ENCODE data around the gene CNIH2.

DNA sequence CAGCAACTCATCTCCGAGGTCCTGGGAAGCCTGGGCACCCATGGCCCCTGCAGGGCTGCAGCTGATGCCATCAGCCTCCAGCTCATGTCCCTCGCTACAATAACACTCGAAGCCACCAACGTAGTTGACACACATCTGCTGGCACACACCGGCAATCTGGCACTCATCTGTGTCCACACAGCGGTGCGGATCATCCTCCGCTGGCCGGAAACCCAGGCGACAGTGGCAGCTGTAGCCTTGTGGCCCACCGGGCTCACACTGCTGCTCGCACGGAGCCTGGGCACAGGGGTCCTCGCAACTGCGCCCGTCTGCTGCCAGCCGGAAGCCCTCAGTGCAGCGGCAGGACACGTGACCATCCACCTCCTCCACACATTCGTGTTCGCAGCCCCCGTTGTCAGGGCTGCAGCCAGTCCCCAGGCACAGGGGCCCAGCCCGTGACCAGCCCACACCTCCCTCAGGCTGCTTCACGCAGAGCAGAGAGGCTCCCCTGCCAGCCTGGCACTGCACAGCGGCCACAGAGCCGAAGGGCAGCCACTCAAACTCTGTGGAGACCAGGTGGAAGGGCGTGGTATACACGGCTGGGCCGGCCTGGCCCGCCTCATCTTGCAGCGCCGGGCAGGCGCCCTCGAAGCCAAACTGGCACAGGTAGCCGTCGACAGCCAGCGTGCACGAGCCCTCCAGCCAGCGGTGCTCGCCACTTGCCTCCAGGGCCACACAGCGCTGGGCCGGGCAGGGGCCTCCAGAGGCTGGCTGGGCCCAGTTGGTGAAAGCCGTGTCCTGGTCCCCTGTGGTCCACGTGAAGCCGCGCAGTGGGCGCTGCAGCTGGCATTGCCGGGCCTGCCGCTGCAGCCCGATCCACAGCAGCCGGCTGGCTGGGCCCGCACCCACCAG lies 38.2 kb downstream of the CNIH2 start:
- TF ChIP-seq, protein P1, sequence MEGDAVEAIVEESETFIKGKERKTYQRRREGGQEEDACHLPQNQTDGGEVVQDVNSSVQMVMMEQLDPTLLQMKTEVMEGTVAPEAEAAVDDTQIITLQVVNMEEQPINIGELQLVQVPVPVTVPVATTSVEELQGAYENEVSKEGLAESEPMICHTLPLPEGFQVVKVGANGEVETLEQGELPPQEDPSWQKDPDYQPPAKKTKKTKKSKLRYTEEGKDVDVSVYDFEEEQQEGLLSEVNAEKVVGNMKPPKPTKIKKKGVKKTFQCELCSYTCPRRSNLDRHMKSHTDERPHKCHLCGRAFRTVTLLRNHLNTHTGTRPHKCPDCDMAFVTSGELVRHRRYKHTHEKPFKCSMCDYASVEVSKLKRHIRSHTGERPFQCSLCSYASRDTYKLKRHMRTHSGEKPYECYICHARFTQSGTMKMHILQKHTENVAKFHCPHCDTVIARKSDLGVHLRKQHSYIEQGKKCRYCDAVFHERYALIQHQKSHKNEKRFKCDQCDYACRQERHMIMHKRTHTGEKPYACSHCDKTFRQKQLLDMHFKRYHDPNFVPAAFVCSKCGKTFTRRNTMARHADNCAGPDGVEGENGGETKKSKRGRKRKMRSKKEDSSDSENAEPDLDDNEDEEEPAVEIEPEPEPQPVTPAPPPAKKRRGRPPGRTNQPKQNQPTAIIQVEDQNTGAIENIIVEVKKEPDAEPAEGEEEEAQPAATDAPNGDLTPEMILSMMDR (tag by site-specific recombination; IDR thresholded peaks at IDR 0.05) = no peak
- TF ChIP-seq, protein P2, sequence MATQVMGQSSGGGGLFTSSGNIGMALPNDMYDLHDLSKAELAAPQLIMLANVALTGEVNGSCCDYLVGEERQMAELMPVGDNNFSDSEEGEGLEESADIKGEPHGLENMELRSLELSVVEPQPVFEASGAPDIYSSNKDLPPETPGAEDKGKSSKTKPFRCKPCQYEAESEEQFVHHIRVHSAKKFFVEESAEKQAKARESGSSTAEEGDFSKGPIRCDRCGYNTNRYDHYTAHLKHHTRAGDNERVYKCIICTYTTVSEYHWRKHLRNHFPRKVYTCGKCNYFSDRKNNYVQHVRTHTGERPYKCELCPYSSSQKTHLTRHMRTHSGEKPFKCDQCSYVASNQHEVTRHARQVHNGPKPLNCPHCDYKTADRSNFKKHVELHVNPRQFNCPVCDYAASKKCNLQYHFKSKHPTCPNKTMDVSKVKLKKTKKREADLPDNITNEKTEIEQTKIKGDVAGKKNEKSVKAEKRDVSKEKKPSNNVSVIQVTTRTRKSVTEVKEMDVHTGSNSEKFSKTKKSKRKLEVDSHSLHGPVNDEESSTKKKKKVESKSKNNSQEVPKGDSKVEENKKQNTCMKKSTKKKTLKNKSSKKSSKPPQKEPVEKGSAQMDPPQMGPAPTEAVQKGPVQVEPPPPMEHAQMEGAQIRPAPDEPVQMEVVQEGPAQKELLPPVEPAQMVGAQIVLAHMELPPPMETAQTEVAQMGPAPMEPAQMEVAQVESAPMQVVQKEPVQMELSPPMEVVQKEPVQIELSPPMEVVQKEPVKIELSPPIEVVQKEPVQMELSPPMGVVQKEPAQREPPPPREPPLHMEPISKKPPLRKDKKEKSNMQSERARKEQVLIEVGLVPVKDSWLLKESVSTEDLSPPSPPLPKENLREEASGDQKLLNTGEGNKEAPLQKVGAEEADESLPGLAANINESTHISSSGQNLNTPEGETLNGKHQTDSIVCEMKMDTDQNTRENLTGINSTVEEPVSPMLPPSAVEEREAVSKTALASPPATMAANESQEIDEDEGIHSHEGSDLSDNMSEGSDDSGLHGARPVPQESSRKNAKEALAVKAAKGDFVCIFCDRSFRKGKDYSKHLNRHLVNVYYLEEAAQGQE (tag by site-specific recombination; IDR thresholded peaks at IDR 0.05) = no peak
- TF ChIP-seq, protein P3, sequence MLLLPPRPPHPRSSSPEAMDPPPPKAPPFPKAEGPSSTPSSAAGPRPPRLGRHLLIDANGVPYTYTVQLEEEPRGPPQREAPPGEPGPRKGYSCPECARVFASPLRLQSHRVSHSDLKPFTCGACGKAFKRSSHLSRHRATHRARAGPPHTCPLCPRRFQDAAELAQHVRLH (tag by site-specific recombination; IDR thresholded peaks at IDR 0.05) = no peak
- TF ChIP-seq, protein P4, sequence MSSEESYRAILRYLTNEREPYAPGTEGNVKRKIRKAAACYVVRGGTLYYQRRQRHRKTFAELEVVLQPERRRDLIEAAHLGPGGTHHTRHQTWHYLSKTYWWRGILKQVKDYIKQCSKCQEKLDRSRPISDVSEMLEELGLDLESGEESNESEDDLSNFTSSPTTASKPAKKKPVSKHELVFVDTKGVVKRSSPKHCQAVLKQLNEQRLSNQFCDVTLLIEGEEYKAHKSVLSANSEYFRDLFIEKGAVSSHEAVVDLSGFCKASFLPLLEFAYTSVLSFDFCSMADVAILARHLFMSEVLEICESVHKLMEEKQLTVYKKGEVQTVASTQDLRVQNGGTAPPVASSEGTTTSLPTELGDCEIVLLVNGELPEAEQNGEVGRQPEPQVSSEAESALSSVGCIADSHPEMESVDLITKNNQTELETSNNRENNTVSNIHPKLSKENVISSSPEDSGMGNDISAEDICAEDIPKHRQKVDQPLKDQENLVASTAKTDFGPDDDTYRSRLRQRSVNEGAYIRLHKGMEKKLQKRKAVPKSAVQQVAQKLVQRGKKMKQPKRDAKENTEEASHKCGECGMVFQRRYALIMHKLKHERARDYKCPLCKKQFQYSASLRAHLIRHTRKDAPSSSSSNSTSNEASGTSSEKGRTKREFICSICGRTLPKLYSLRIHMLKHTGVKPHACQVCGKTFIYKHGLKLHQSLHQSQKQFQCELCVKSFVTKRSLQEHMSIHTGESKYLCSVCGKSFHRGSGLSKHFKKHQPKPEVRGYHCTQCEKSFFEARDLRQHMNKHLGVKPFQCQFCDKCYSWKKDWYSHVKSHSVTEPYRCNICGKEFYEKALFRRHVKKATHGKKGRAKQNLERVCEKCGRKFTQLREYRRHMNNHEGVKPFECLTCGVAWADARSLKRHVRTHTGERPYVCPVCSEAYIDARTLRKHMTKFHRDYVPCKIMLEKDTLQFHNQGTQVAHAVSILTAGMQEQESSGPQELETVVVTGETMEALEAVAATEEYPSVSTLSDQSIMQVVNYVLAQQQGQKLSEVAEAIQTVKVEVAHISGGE (tag by site-specific recombination; conservative IDR thresholded peaks at IDR 0.05; ENCODE audit: low read depth) = no peak
- TF ChIP-seq, protein P5, sequence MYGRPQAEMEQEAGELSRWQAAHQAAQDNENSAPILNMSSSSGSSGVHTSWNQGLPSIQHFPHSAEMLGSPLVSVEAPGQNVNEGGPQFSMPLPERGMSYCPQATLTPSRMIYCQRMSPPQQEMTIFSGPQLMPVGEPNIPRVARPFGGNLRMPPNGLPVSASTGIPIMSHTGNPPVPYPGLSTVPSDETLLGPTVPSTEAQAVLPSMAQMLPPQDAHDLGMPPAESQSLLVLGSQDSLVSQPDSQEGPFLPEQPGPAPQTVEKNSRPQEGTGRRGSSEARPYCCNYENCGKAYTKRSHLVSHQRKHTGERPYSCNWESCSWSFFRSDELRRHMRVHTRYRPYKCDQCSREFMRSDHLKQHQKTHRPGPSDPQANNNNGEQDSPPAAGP (tag by site-specific recombination; IDR thresholded peaks at IDR 0.05) = no peak
- no peak for TF ChIP-seq ZBTB20 (tag by site-specific recombination; IDR thresholded peaks at IDR 0.05)
- TF ChIP-seq, protein P6, sequence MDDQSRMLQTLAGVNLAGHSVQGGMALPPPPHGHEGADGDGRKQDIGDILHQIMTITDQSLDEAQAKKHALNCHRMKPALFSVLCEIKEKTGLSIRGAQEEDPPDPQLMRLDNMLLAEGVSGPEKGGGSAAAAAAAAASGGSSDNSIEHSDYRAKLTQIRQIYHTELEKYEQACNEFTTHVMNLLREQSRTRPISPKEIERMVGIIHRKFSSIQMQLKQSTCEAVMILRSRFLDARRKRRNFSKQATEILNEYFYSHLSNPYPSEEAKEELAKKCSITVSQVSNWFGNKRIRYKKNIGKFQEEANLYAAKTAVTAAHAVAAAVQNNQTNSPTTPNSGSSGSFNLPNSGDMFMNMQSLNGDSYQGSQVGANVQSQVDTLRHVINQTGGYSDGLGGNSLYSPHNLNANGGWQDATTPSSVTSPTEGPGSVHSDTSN (CRISPR knock-in tag; IDR thresholded peaks at IDR 0.05) = no peak
- no peak for TF ChIP-seq ZBTB1 (tag by site-specific recombination; IDR thresholded peaks at IDR 0.05)
- TF ChIP-seq ZNF350 (tag by site-specific recombination; IDR thresholded peaks at IDR 0.05) = no peak
- TF ChIP-seq, protein P7, sequence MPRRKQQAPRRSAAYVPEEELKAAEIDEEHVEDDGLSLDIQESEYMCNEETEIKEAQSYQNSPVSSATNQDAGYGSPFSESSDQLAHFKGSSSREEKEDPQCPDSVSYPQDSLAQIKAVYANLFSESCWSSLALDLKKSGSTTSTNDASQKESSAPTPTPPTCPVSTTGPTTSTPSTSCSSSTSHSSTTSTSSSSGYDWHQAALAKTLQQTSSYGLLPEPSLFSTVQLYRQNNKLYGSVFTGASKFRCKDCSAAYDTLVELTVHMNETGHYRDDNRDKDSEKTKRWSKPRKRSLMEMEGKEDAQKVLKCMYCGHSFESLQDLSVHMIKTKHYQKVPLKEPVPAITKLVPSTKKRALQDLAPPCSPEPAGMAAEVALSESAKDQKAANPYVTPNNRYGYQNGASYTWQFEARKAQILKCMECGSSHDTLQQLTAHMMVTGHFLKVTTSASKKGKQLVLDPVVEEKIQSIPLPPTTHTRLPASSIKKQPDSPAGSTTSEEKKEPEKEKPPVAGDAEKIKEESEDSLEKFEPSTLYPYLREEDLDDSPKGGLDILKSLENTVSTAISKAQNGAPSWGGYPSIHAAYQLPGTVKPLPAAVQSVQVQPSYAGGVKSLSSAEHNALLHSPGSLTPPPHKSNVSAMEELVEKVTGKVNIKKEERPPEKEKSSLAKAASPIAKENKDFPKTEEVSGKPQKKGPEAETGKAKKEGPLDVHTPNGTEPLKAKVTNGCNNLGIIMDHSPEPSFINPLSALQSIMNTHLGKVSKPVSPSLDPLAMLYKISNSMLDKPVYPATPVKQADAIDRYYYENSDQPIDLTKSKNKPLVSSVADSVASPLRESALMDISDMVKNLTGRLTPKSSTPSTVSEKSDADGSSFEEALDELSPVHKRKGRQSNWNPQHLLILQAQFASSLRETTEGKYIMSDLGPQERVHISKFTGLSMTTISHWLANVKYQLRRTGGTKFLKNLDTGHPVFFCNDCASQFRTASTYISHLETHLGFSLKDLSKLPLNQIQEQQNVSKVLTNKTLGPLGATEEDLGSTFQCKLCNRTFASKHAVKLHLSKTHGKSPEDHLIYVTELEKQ (tag by site-specific recombination; IDR thresholded peaks at IDR 0.05; ENCODE audit: borderline replicate concordance) = no peak
- no peak for TF ChIP-seq ZNF23 (tag by site-specific recombination; IDR thresholded peaks at IDR 0.05; ENCODE audit: borderline replicate concordance)
- TF ChIP-seq ZNF510 (tag by site-specific recombination; IDR thresholded peaks at IDR 0.05; ENCODE audit: insufficient replicate concordance) = no peak
- TF ChIP-seq ZNF843 (tag by site-specific recombination; IDR thresholded peaks at IDR 0.05) = no peak
- TF ChIP-seq ZNF423 (tag by site-specific recombination; IDR thresholded peaks at IDR 0.05) = no peak
